Hematopoietic multipotent progenitor cell (in vitro differentiated cells): ENCODE measurements around the gene SLC23A2. TPM values are rescaled to one million over a fixed set of nuclear protein-coding genes. Genes with fewer than 3 reads are reported as not detected.

Source experiments
- DNase-seq, 3 donors: peaks; one replicate each; pipeline ENCODE4 v3.0.0-alpha.2; 2011 to 2015; ENCODE audit warnings: low read depth in 2 of 3, low spot score in 2 of 3
- total RNA-seq: library from RNA; depleted of rRNA; stranded (reverse); fragments of >200 nt; gene quantifications from one replicate; pipeline ENCODE4 v1.2.3, GENCODE V29; 2012

Gene SLC23A2
- total RNA-seq, 1 donor: 21.0 TPM

DNA sequence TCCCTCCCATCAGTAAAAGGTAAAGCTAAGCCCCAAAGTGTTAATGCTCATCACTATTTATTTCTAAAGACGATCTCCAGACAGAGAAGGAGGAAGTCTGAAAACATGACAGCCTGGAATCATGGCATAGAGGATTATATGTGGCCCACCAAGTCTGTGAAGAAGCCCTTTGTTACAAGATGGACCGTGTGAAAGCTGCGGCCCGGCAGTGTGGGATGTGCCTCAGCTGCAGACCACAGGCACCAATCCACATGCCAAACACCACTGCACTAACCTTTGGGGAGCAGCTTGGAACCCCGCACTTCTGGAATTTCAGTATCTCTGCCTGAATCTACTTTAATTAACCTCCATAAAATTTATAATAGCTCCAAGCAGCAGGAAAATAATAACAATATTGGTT, 90.4 kb downstream of the SLC23A2 start:
- DNase-seq: no peak

DNA sequence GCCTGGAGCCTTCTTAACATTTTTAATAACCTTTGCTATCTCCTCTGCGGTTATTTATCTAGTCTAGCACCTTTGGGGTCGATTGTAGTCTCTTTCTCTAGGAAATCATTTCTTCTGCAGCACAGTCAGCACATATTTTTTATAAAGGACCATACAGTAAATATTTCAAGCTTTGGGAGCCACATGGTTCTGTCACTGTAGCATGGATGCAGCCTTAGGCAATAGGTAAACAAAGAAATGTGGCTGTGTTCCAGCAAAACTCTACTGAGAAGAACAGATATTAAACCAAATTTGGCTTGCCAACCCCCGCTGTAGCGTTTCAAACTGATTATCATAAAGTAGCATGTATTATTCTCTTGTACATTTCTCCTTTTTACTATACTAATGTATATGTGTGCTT, 95.7 kb downstream of the SLC23A2 start:
- DNase-seq: no peak

DNA sequence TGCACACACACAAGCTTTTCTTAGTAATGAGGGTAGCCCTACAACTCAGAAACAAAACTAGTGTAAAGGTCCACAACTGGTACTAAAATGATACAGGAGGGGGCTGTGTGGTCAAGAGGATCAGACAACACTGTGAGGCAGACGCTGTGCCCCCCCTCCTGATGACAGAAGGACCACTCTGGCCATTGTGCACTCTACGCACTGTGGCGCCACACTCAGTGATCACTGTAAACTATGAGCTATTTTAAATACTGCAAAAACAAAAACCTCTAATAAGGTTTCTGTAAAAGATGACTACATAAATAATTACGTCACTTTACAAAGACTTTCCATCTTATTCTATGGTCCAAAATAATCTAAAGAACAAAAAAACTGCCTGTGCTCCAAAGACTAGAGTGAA, 96.1 kb downstream of the SLC23A2 start:
- DNase-seq: no peak

- DNase-seq: no peak
Measured at GRCh38 chr20:4904127-4904860, 97.0 kb downstream of the SLC23A2 start.

GRCh38 chr20:4902788-4903187, 98.5 kb downstream of the SLC23A2 start:
- DNase-seq: no peak

GRCh38 chr20:4901031-4901818, 100.1 kb downstream of the SLC23A2 start:
- no peak for DNase-seq

GRCh38 chr20:4898282-4899244, 102.7 kb downstream of the SLC23A2 start:
- DNase-seq: no peak

DNA sequence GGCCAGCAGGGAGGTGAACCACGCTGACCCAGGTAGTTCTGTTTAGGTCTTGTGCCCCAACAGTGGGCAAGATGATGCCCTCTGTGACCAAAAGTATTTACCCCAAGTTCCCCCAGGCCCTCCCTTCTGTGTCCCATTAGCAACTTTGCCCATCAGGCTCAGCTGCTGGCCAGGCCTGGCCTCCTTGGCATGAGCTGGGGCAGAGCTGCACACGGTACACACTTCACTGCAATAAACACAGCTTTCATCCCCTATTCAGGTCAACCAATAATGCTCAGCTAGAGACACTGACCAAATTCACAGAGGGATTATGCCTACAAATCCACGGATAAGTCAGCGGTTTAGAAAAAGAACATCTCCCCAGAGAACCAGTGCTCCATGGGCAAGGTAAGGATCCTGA, 103.7 kb downstream of the SLC23A2 start:
- DNase-seq: no peak

DNA sequence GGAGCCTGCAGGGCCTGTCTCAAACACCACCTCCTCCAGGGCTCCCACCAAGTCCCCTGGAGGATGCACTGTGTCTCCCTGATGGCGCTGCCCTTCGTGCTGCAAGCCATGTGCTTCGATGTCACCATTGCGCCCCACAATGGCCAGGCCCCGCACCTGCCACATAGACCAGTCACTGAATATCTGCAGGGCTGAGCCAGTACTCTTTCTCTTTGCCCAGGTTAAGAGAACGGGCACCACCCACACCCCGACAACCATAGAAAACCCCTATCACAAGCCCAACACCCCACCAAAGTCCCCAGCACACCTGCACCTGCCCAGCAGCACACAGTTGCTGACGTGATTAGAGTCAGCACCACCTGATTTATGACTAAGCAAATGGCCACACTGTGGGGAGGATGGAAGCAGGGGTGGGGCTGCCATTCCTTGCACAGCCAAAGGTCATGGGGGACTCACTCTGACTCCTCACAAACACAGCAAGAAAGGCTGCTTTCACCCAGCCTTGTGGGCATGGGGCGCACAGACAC, 104.3 kb downstream of the SLC23A2 start:
- peak in 1 of 3 donors; percentile 35 for DNase-seq

GRCh38 chr20:4896119-4896702, 105.1 kb downstream of the SLC23A2 start:
- no peak for DNase-seq

DNA sequence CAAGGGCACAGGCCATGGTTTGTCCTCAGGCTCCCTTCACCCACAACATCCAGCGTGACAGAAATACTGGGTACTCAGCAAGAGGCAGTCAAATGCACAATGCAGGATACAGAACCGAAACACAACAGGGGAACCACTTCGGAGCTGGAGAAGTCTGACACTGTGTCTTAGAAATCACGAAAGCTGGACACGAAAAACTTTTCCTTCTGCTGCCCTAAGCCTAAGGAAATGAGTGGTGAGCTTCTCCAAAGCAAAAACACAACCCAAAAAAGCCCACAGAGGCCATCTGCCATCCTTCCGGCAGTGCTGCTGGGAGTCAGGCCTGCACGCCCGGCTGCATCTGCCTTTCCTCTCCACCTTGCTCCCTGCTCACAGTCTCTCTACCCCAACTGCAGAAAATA, 106.3 kb downstream of the SLC23A2 start:
- DNase-seq: no peak

GRCh38 chr20:4894409-4894808, 106.9 kb downstream of the SLC23A2 start:
- no peak for DNase-seq

- DNase-seq: no peak
Measured at GRCh38 chr20:4893709-4894108, 107.6 kb downstream of the SLC23A2 start.

- DNase-seq: no peak
Measured at GRCh38 chr20:4891997-4892396, 109.3 kb downstream of the SLC23A2 start.

GRCh38 chr20:4891190-4891763, 110.0 kb downstream of the SLC23A2 start:
- DNase-seq: no peak

DNA sequence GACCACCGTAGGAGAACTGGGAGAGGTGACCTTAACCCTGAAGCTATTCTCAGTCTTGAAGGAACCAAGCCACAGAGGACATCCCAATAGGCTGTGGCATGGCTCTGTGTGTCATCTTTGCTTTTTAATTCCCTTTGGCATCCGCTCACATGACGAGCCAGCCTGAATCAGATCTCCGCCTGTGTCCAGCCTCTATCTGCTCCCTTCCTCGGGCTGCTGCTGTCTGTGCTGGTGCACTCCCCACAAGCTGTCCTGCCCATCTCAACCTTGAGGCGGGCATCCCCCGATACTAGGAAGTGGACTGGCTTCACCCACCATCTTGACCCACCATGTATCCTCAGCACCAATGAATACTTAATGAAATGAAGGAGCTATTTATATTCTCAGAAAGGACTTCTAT, 111.9 kb downstream of the SLC23A2 start:
- no peak for DNase-seq

GRCh38 chr20:4887586-4887985, 113.7 kb downstream of the SLC23A2 start:
- DNase-seq: no peak

GRCh38 chr20:4886771-4887527, 114.4 kb downstream of the SLC23A2 start:
- DNase-seq: no peak

GRCh38 chr20:4885877-4886276, 115.4 kb downstream of the SLC23A2 start:
- peak in 2 of 3 donors; percentile 18 to 37 for DNase-seq
